D341Med (cell line): ENCODE results near the gene AP2A2.

ENCODE experiments used
- DNase-seq: peaks from one replicate; pipeline ENCODE4 v3.0.0; 2012; ENCODE audit warnings: low spot score

The AP2A2 gene

GRCh38 chr11:1059759-1060158 is 134.1 kb downstream of the AP2A2 start:
- DNase-seq = no peak

- DNase-seq = no peak
Measured at GRCh38 chr11:1060410-1060809, 134.7 kb downstream of the AP2A2 start.

- DNase-seq = no peak
Measured at GRCh38 chr11:1060852-1061616, 135.4 kb downstream of the AP2A2 start.
